NCI-H2227 treated with DMSO at 0.1 percent for 48 hours (cell line): ENCODE results near the gene TLE2.
"Not testable (repeated sequence)": the region's sequence is repeated elsewhere in the genome, so short reads cannot be mapped to it uniquely, and the experiment has no call there.

Source experiments
- DNase-seq: peaks from one replicate; lab custom pipeline; 2025; lab: John Stamatoyannopoulos, UW

Gene TLE2

DNA sequence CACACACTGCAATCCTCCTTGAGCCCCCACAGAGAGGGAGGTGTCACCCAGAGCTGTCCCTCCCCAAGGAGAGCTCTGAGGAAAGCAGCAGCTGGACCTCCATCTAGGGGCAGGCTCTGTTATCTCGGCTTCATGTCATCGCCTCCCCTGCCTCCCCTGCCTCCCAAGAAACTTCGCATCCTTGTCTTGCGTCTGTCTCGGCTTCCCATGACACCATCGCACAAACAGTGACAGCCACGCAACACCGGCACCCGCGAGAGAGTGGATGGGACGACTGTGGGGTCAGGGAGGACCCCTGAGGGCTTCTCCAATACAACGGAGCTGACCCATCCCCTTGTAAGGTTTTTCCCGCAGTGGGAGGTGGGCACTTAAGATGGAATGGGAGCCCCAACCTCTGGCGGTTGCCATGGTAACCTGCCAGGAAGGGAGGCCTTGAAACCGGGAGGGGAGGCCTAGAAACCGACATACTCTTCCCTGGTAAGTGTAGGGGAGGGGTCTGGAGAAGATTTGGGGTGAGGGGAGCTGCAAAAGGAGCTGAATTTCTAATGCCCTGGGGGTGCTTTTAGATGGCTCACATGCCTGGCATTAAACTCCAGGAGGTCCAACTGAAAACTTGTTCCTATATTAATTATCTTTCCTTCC lies 16.3 kb downstream of the TLE2 start:
- DNase-seq: no peak

DNA sequence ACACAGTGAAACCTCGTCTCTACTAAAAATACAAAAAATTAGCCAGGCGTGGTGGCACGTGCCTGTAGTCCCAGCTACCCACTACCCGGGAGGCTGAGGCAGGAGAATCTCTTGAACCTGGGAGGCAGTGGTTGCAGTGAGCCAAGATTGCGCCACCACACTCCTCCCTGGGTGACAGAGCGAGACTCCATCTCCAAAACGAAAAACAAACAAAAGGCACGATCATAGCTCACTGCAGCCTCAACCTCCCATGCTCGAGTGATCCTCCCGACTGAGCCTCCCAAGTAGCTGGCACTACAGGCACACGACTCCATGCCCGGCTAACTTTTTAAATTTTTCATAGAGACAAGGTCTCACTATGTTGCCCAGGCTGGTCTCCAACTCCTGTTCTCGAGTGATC lies 17.0 kb downstream of the TLE2 start:
- DNase-seq: not testable (repeated sequence)

DNA sequence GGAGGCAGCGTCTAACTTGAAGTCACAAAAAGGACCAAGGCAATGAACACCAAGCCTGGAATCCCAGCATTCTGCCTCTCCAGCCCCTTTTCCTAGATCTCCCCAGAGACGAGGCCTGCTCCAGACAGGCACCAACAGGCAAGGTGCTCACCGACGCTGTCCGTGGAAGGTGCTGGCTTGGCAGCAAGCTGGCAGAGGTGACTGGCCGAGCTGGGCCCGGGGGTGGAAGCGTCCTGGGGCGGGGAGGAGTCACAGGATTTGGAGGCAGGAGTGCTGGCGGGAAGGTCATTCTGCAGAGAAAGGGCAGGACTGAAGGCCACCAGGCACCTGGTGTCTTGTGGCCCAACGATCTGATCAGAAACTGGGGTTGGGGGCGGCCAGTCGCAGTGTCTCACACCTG lies 18.2 kb downstream of the TLE2 start:
- no peak for DNase-seq

DNA sequence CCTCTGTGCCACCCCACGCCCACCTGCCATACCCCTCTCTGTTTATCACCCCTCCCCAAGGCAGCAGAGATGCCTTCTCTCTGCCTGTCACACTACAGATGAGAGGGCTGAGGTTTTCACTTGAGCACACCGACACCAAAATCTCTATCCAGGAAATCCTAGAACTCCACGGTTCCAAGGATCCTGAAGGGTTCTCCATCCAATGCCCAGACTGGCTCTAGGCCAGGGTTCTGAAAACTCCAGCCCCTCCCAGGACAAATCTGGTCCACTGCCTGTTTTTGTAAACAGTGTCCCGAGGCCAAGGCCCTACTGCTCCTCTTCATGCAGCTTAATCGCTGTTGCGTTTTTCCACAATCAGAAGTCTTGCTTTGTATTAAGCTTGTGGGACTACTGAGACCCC lies 20.1 kb downstream of the TLE2 start:
- DNase-seq: no peak

DNA sequence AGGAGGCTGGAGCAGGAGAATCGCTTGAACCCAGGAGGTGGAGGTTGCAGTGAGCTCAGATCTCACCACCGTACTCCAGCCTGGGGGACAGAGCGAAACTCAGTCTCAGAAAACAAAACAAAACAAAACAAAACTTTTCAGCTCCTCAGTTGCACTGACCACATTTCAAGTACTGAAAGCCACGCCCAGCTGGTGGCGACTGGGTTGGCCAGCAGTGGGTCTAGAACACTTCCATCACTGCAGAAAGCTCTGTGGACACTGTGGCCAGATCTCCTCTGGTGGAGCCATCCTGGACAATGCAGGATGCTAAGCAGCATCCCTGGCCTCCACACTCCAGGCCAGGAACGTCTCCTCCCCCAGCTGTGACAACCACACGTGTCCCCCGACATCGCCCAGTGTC lies 21.1 kb downstream of the TLE2 start:
- no peak for DNase-seq

DNA sequence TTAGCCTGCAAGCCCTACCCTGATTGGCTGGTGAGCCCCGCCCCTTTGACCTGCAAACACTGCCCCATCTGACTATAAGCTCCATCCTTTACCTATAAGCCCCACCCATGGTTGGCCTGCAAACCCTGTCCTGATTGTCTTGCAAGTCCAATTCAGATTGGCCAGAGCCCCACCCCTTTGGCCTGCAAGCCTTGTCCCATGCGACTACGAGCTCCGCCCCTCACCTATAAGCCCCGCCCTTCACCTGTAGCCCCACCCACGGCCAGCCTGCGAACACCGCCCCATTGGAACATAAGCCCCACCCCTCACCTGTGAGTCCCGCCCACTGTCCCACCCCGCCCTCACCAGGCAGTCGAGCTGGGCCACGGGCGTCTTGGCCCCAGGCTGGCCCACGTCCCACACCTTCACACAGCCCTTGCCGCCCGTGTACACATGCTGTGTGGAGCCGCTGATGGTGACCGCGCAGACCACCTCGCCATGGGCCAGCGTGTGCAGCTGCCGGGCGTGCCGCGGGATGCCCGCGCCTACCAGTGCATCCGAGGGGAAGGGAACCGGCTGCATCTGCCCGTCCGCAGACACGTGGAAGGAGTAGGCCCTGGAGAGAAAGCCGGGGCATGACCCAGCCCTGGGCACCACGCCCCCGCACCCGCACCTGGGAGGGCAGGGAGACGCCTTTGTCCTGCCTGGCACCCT lies 22.9 kb downstream of the TLE2 start:
- no peak for DNase-seq

DNA sequence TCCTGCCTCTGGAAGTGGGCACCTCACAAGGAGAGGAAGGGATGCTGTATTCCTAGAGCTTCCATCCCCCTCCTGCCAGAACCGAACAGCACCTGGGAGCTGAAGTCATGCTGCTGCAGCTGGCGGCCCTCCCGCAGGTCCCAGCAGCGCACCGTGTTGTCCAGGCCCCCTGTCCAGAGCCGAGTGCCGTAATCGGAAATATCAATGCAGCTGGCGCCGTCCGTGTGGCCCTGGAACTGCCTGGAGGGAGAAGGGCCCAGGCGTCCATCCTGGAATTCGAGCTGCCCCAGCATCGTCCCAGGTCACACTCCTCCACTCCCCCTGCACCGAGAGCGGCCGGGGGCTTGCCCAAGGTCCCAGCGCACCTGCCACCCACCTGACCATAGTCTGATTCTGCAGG lies 23.7 kb downstream of the TLE2 start:
- no peak for DNase-seq

DNA sequence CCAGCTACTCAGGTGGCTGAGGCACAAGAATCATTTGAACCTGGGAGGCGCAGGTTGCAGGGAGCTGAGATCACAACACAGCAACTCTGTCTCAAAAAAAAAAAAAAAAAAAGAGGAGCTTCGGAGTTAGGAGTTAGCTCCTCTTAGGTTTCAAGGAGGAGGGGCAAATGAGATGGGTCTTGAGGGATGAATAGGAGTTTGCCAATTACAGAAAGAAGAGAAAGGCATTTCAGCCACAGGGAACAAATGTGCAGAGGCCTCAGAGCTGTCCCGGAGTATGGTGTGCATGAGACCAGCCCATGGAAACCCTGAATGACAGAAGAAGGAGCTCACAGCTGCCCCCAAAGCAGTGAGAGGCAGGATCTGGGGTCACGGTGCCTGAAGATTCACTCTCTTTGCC lies 24.6 kb downstream of the TLE2 start:
- no peak for DNase-seq

DNA sequence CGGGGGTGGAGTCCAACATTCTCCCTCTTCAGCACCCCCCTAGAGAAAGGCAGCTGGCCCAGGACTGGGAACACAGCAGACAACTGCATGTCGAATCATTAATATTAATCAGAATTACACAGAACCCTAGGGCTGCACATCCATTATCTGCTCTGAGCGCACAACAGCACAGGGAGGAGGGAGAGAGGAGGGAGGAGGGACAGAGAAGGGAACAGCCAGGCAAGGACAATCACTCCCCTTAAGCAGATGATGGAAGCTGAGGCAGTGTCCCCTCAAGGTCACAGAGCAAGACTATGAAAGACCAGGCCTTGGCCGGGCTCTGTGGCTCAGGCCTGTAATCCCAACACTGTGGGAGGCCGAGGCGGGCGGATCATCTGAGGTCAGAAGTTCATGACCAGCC lies 26.0 kb downstream of the TLE2 start:
- DNase-seq: no peak

DNA sequence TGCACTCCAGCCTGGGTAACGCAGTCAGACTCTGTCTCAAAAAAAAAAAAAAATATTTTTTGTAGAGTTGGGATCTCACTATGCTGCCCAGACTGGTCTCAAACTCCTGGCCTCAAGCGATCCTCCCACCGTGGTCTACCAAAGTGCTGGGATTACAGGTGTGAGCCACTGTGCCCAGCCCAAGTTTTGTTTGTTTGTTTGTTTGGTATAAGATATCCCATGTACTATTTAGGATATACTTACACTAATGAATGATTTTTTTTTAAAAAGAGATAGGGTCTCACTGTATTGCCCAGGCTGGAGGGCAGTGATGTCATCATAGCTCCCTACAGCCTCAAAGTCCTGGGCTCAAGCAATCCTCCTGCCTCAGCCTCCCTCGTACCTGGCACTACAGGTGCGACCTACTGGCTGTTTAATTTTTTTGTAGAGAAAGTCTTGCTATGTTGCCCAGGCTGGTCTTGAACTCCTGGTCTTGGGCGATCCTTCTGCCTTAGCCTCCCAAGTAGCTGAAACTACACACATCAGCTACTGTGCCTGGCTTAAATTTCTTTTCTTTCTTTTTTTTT lies 27.8 kb downstream of the TLE2 start:
- DNase-seq: no peak

DNA sequence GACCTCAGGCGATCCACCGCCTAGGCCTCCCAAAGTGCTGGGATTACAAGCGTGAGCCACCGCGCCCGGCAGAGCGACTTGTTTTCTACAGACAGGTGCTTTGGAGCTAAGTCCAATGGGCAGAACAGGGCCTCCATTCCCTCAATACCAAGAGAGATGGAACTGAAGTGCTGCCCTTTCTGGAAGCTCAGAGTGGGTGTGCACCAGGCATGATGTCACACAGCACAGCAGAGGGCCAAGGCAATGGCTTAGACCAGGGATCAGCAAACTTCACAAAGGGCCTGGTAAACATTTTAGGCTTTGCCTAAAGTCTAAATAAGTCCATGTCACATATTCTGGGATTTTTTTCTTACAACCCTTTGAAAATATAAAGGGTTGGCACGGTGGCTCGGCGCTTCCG lies 30.4 kb downstream of the TLE2 start:
- no peak for DNase-seq

DNA sequence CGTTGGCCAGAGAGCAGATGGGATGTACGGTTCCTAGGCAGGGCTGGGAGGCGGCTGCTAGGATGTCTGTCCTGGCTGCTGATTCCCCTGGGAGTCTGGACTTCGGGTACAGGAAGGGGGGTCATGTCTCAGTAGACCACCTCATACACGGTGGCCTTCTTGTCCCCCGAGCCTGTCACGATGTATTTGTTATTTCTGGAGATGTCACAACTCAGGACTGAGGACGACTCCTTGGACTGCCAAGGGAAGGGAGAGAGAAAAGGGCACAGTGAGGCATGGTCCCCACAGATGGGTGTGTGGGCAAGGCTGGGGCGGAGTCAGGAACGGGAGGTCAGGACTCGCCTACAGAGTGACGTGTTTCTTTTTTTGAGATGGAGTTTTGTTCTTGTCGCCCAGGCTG lies 31.4 kb downstream of the TLE2 start:
- DNase-seq: no peak

DNA sequence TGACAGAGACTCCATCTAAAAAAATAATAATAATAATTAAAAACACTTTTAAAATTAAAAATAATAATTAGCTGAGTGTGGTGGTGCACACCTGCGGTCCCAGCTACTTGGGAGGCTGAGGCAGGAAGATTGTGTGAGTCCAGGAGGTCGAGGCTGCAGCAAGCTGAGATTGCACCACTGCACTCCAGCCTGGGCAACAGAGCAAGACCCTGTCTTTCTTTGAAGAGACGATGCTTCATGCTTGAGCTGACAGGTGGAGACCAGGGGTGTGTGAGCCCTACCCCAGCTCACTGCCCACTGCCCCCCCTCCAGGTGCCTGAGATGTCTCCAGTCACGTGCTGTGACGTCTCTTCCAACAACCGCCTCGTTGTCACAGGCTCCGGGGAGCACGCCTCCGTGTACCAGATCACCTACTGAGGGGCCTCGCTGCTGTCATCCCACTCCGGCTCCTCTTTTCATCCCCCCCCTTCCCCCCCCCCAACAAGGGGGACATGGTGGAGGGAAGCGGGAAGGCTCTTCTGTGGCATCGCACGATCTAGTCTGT lies 34.4 kb downstream of the TLE2 start:
- no peak for DNase-seq

DNA sequence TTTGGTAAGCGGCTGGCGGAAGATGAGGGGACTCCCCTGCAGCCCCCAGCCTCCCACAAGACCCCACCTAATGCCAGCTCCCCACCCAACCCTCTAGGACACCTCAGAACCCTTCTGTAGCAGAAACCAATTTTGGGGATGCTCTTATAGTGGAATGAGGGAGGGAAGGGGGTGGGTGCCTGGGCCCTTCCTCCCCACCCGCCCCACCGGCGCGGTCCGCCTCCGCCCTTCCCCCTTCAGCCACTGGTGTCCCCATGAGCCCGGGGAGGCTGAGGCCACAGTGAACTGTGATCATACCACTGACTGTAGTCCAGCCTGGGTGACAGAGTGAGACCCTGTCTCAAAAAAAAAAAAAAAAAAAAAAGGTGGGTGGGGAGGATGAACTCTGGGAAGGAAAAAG lies 35.5 kb downstream of the TLE2 start:
- no peak for DNase-seq

DNA sequence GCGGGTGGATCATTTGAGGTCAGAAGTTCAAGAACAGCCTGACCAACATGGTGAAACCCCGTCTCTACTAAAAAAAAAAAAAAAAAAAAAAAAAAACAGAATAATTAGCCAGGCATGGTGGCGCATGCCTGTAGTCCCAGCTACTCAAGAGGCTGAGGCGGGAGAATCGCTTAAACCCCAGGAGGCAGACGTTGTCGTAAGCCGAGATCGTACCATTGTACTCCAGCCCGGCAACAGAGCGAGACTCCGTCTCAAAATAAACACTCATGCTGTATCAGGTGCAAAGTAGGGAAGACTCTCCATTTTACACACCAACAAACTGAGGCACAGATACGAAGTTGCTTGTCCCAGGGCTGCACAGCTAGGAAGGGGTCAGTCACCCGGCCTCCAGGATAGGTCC lies 36.1 kb downstream of the TLE2 start:
- DNase-seq: no peak

DNA sequence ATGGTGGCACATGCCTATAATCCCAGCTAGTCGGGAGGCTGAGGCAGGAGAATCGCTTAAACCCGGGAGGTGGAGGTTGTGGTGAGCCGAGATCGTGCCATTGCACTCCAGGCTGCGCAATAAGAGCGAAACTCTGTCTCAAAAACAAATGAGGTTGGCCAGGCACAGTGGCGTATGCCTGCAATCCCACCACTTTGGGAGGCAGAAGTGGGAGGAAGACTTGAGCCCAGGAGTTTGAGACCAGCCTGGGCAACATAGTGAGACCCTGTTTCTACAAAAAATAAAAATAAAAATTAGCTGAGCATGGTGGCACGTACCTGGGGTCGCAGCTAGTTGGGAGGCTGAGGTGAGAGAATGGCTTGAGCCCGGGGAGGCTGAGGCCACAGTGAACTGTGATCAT lies 36.7 kb downstream of the TLE2 start:
- DNase-seq: not testable (repeated sequence)

DNA sequence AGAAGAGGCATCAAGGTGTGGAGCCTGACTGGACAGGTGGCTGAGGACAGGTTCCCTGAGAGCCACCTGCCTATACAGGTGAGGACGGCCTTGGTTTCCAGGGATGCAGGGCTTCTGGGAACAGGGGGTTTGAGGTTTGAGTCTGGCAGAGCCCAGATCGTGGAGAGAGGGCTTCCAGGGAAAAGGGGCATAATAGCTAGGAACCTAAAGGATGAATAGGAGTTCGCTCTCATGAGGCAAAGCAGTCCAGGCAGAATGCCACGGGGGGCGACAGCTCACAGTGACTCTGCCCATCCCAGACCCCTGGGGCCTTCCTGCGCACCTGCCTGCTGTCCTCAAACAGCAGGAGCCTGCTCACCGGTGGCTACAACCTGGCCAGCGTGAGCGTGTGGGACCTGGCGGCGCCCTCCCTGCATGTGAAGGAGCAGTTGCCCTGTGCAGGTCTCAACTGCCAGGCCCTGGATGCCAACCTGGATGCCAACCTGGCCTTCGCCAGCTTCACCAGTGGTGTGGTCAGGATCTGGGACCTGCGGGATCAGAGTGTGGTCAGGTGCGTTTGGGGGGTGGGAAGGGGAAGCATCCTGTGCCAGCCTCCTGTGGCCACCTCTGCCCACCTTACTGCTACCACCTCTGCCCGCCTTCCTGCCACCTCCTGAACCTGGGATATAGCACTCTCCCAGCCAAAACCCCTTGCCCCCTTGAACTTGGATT lies 39.7 kb downstream of the TLE2 start:
- no peak for DNase-seq

DNA sequence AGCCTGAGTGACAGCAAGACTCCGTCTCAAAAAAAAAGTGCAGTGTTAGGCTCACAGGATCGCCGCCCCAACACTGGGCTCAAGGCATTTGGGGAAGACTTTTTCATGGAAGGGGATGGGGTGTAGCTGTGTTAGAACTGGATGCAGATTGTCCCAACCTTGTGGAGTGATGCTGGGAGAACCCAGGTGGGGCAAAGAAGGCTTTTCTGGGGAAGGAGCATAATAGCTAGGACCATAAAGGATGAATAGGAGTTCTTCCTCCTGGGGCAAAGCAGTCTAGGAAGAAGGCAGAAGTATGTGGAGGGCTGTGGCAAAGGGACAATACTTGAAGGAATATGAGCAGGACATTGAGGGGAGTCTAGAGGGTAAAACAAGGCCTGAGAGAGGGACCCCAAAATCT lies 40.5 kb downstream of the TLE2 start:
- DNase-seq: no peak

DNA sequence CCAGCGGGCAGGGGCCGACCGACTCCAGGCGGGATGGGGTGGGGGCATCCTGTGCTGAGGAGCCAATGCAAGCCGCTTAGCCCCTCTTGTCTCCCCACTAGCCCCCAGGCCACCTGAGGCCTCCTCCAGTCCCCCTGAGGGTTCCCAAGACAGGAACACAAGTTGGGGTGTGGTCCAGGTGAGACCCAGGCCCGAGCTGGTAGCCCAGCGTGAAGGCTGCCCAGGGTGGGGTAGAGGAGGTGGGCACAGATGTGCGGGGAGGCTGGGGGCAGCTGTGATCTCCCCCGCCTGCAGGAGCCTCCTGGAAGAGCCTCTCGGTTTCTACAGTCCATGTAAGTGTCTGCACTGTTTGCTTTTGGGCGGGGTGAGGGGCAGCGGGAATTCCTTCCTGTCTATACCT lies 41.3 kb downstream of the TLE2 start:
- no peak for DNase-seq

DNA sequence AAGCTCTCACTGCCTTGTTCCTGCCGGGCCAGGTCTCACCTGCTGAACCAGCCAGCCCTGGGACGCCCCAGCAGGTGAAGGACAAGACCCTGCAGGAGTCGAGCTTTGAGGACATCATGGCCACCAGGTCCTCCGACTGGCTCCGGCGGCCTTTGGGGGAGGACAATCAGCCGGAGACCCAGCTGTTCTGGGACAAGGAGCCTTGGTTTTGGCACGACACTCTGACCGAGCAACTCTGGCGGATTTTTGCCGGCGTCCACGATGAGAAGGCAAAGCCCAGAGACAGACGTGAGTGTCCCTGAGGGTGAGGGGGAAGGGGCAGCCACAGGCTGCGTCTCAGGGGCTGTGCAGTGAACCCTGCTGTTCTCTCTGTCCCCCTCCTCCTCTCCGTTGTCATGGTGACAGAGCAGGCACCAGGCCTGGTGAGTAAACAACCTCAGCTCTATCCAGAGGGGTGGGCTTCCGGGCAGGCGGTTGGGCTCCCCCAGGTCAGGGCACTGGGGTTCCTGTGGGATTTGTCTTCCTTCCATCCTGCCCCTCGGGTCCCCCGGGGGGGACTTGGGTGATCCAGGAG lies 42.0 kb downstream of the TLE2 start:
- peak; percentile 24 for DNase-seq

DNA sequence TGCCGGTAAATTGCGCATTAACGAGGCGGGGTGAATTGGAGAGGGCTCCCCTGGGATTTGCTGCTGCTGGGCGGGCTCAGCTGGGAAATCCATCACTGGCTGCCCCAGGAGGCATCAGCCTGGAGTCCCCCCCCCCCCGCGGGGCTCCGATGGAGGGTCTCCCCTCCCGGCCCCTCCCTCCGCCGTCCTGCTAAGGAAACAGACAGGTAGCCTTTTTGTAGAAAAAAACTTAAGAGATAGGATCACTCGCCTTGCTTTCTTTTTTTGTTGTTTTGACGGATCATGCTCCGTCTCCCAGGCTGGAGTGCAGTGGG lies 44.9 kb downstream of the TLE2 start:
- DNase-seq: no peak

DNA sequence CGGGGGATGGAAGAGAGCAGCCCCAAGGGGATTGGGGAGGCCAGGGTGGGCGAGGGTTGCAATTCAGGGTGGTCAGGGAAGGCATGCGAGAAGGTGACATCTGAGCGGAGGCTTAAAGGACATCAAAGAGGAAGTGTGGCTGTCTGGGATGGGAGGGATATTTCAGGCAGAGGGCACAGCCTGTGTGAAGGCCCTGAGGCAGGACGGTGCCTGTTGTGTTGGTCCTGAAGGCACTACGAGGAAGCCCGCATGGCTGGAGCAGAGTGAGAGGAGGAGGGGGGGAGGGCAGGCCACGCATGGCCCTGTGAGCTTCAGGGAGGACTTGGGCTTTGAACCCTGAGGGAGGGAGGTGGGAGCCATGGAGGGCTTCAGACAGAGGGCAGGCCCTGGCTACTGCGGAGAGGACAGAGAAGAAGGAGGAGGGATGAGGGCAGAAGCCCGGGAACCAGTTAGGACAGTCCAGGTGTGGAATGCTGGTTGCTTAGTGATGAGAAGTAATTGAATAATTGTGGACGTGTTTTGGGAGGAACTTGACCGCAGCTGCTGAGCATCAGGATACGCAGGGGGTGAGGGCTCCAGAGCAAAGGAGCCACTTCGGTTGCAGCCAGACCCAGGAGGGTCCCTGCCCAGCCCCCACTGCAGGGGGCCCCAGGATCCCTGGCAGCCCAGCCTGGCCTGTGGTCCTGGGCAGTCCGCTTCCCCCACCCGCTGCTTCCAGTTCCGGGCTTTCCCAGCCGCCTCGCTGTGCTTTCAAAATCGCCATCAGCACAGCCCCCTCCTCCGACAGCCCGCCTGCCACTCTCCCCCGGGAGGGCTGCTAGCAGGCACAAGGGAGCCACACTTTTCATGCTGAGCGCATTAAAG lies 45.5 kb downstream of the TLE2 start:
- peak; percentile 83 for DNase-seq
